H1 (cell line): ENCODE measurements around the gene SMIM32. TPM values are rescaled to one million over a fixed set of nuclear protein-coding genes. Genes with fewer than 3 reads are reported as not detected.

Experiments used
- CTCF ChIA-PET: fragments of 300-600 bp; sonication (Branson Sonifier 250); formaldehyde crosslinking; loops from one replicate; lab custom pipeline; 2021; ENCODE audit not compliant: partially characterized antibody; lab: Charles Lee
- POLR2A ChIA-PET: fragments of 300-600 bp; sonication (Branson Sonifier 250); formaldehyde crosslinking; loops from one replicate; lab custom pipeline; 2021; ENCODE audit warnings: inconsistent platforms; ENCODE audit not compliant: partially characterized antibody; lab: Charles Lee
- DNase-seq, 2 experiments: peaks; one replicate each; pipeline versions ENCODE4 v3.0.0 to v3.0.0-alpha.2; 2010 to 2022; ENCODE audit warnings: low spot score in 2 of 2, low read depth in 1 of 2, mixed read lengths in 1 of 2
- FAIRE-seq: peaks from 2 replicates; lab custom pipeline; 2011; peaks lifted over from hg19 to GRCh38; lab: Jason Lieb, UNC
- H2AFZ ChIP-seq: 2 replicates; pipeline ENCODE4 v1.8.1; 2012; ENCODE audit warnings: low read length, inconsistent platforms
- H2AK5ac ChIP-seq: 2 replicates; pipeline ENCODE4 v1.6.1; 2013; ENCODE audit warnings: low read depth, low read length
- H2BK120ac ChIP-seq: replicated peaks from 2 replicates; pipeline ENCODE3; 2013; ENCODE audit warnings: low read depth, low read length, inconsistent platforms
- H2BK12ac ChIP-seq: 2 replicates; pipeline ENCODE4 v1.6.1; 2013; ENCODE audit warnings: low read depth, low read length
- H2BK15ac ChIP-seq: 2 replicates; pipeline ENCODE4 v1.6.1; 2013; ENCODE audit warnings: low read length
- H2BK20ac ChIP-seq: 2 replicates; pipeline ENCODE4 v1.6.1; 2013; ENCODE audit warnings: low read length
- H2BK5ac ChIP-seq: 2 replicates; pipeline ENCODE4 v1.6.1; 2013; ENCODE audit warnings: low read depth, low read length
- H3K14ac ChIP-seq: 2 replicates; pipeline ENCODE4 v1.6.1; 2013; ENCODE audit warnings: inconsistent platforms; ENCODE audit not compliant: insufficient read length
- H3K18ac ChIP-seq: 2 replicates; pipeline ENCODE4 v1.6.1; 2013; ENCODE audit warnings: low read length; ENCODE audit errors: extremely low read depth
- H3K23ac ChIP-seq: 2 replicates; pipeline ENCODE4 v1.6.1; 2013; ENCODE audit warnings: inconsistent platforms; ENCODE audit not compliant: insufficient read length
- H3K23me2 ChIP-seq: 2 replicates; pipeline ENCODE4 v1.6.1; 2013; ENCODE audit warnings: low read depth, low read length
- H3K27ac ChIP-seq: 2 replicates; pipeline ENCODE4 v1.6.1; 2011; ENCODE audit warnings: low read depth, low read length, inconsistent platforms
- H3K27me3 ChIP-seq, 4 experiments: replicated peaks in 1 of 4; 1 replicate in 1 of 4; 2 replicates in 3 of 4; pipeline versions ENCODE4 v1.6.1 to v1.8.1; 2011 to 2013; ENCODE audit warnings: low read length in 3 of 4, mild to moderate bottlenecking in 3 of 4, inconsistent platforms in 2 of 4, mixed read lengths in 2 of 4, moderate library complexity in 1 of 4; ENCODE audit not compliant: control insufficient read depth in 3 of 4, insufficient read depth in 3 of 4; ENCODE audit errors: extremely low read depth in 1 of 4
- H3K36me3 ChIP-seq, 4 experiments: 2 replicates each; pipeline versions ENCODE4 v1.6.1 to v1.8.1; 2011 to 2013; ENCODE audit warnings: mild to moderate bottlenecking in 4 of 4, low read length in 3 of 4, moderate library complexity in 2 of 4, control low read depth in 1 of 4, inconsistent platforms in 1 of 4; ENCODE audit not compliant: insufficient read depth in 4 of 4, control insufficient read depth in 2 of 4
- H3K4ac ChIP-seq: replicated peaks from 2 replicates; pipeline ENCODE3; 2013; ENCODE audit warnings: low read length, low read depth, mixed read lengths, inconsistent platforms; ENCODE audit not compliant: insufficient read length
- H3K4me1 ChIP-seq, 4 experiments: replicated peaks in 1 of 4; 1 replicate in 1 of 4; 2 replicates in 3 of 4; pipeline versions ENCODE4 v1.6.1 to v1.8.1; 2011 to 2013; ENCODE audit warnings: low read length in 3 of 4, inconsistent platforms in 2 of 4, mixed read lengths in 1 of 4; ENCODE audit not compliant: insufficient read depth in 4 of 4, control insufficient read depth in 3 of 4
- H3K4me2 ChIP-seq, 2 experiments: 2 replicates each; pipeline versions ENCODE4 v1.6.1 to v1.8.1; 2011 to 2013; ENCODE audit warnings: low read depth in 2 of 2, low read length in 2 of 2, control low read depth in 1 of 2, inconsistent platforms in 1 of 2, mild to moderate bottlenecking in 1 of 2; ENCODE audit not compliant: insufficient read depth in 1 of 2
- H3K4me3 ChIP-seq, 4 experiments: fragments of 200-600, 300-600 bp in 1 of 4; sonication (generic), shearing (Covaris generic), sonication (Bioruptor Twin) in 1 of 4; 2 replicates each; pipeline versions ENCODE4 v1.5.1 to v1.8.1; 2011 to 2016; ENCODE audit warnings: low read length in 4 of 4, low read depth in 3 of 4, control low read depth in 2 of 4, inconsistent platforms in 2 of 4, mild to moderate bottlenecking in 2 of 4, mixed read lengths in 1 of 4, moderate library complexity in 1 of 4; ENCODE audit not compliant: insufficient read depth in 2 of 4; ENCODE audit errors: extremely low read depth in 1 of 4
- H3K56ac ChIP-seq: replicated peaks from 2 replicates; pipeline ENCODE3; 2013; ENCODE audit warnings: low read depth, mild to moderate bottlenecking, mixed read lengths, low read length, inconsistent platforms; ENCODE audit not compliant: insufficient read length
- H3K79me1 ChIP-seq: 2 replicates; pipeline ENCODE4 v1.6.1; 2013; ENCODE audit warnings: low read depth, low read length, control low read depth
- H3K79me2 ChIP-seq, 2 experiments: 2 replicates each; pipeline versions ENCODE4 v1.6.1 to v1.8.1; 2012 to 2013; ENCODE audit warnings: low read length in 2 of 2, mild to moderate bottlenecking in 2 of 2, inconsistent platforms in 1 of 2; ENCODE audit not compliant: insufficient read depth in 2 of 2, control insufficient read depth in 1 of 2
- H3K9ac ChIP-seq, 4 experiments: replicated peaks in 1 of 4; 1 replicate in 1 of 4; 2 replicates in 3 of 4; pipeline versions ENCODE4 v1.6.1 to v1.8.1; 2011 to 2013; ENCODE audit warnings: low read depth in 3 of 4, low read length in 3 of 4, control low read depth in 2 of 4, mild to moderate bottlenecking in 2 of 4, moderate library complexity in 2 of 4, inconsistent platforms in 1 of 4; ENCODE audit errors: extremely low read depth in 1 of 4
- H3K9me3 ChIP-seq, 2 experiments: 2 replicates each; pipeline versions ENCODE4 v1.6.1 to v1.8.1; 2012 to 2013; ENCODE audit warnings: mild to moderate bottlenecking in 2 of 2, moderate library complexity in 2 of 2, control low read depth in 1 of 2, inconsistent platforms in 1 of 2, low read depth in 1 of 2, low read length in 1 of 2, mixed read lengths in 1 of 2; ENCODE audit not compliant: insufficient read depth in 2 of 2
- H4K20me1 ChIP-seq, 2 experiments: replicated peaks in 1 of 2; 2 replicates each; pipeline versions ENCODE3 to v1.8.1; 2011 to 2013; ENCODE audit warnings: inconsistent platforms in 2 of 2, low read length in 2 of 2, mild to moderate bottlenecking in 1 of 2; ENCODE audit not compliant: insufficient read depth in 2 of 2, control insufficient read depth in 1 of 2
- H4K5ac ChIP-seq: 2 replicates; pipeline ENCODE4 v1.6.1; 2013; ENCODE audit warnings: low read length, low read depth, mixed read lengths, inconsistent platforms; ENCODE audit not compliant: insufficient read length
- H4K8ac ChIP-seq: 2 replicates; pipeline ENCODE4 v1.8.0; 2013; ENCODE audit warnings: mild to moderate bottlenecking, moderate library complexity, low read length, inconsistent platforms; ENCODE audit not compliant: insufficient read depth; ENCODE audit errors: extremely low read depth
- H4K91ac ChIP-seq: replicated peaks from 2 replicates; pipeline ENCODE3; 2013; ENCODE audit warnings: low read length, mixed read lengths, inconsistent platforms; ENCODE audit not compliant: insufficient read length
- KDM4A ChIP-seq: IDR thresholded peaks from one replicate; pipeline ENCODE4 v1.7.1; 2012; ENCODE audit warnings: low read depth, mild to moderate bottlenecking, moderate library complexity, low read length, inconsistent platforms; ENCODE audit not compliant: severe bottlenecking
- TBP ChIP-seq: IDR thresholded peaks from 2 replicates; pipeline ENCODE4 v1.6.1; 2011; ENCODE audit warnings: low read depth, low read length, improper control_type of control experiment
- WGBS, 2 experiments: shearing (Covaris generic) in 1 of 2; methylation state at CpG; one replicate each; pipeline versions ENCODE4 v1.1.6 to v1.1.7; 2013 to 2015; ENCODE audit warnings: low lambda C conversion rate in 2 of 2, mixed read lengths in 2 of 2, inconsistent platforms in 1 of 2, low coverage in 1 of 2, missing lambda C conversion rate in 1 of 2; ENCODE audit not compliant: insufficient replicate concordance in 2 of 2, insufficient coverage in 1 of 2, insufficient read length in 1 of 2; ENCODE audit errors: extremely low coverage in 1 of 2, missing lambda C conversion rate in 1 of 2; 5-methylcytosine and 5-hydroxymethylcytosine counted together
- polyA plus RNA-seq, 7 experiments: library from polyadenylated mRNA; depleted of rRNA in 3 of 7; stranded (reverse) in 5 of 7; unstranded in 2 of 7; fragments of >200 nt in 5 of 7; fragments of 200-250 nt in 2 of 7; gene quantifications; 1 replicate in 5 of 7; 2 replicates in 1 of 7; 4 replicates in 1 of 7; pipeline versions ENCODE4 v1.2.1 to v1.2.3, GENCODE V29; 2011 to 2013; ENCODE audit warnings: missing spikeins in 2 of 7, mixed read lengths in 2 of 7
- total RNA-seq: library from RNA; stranded (reverse); fragmentation: NEBNext Ultra II Directional; extraction: Animal tissue kit (Norgen Biotek cat#: 25700); gene quantifications from 2 replicates; pipeline ENCODE4 v1.2.1, GENCODE V29; 2021

The SMIM32 gene
- total and polyA plus RNA-seq, 2 of the 8 experiments (the other 6 are each of a cell fraction or from before 2014, with no cell fraction given) = 0.09 to 0.22 TPM

DNA sequence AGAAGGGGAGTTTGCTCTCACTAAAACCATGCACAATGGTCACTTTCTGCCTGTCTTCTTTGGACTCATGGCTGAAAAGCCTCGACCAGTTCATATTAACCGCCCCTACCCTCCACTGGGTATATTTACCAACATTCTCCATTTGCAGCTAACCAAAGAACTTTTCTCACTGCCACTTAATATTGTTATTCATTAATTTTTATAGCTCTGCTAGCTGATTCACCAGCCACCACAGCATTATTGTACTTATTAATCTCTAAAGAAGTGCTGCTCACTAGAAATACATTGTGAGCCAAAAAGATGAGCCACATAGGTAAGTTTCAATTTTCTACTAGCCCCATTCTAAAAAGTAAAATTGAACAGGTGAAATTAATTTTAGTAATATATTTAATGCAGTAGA is 33.4 kb upstream of the SMIM32 start:
- Histone ChIP-seq H3K27me3 (no peaks in the 10 kb centered on the region; a peak in 2 of 7 replicates), H3K27ac (no peak overlapping the region), H3K9ac (no peak overlapping the region), H3K23ac (no peak overlapping the region), H3K4me1 (peaks cover 0 to 16% (median 9%) of the 10 kb centered on the region in 4 experiments; a peak in 4 of 7 replicates), H4K20me1 (no peaks in the 10 kb centered on the region), H3K56ac (no peak overlapping the region), H3K79me1 (no peaks in the 10 kb centered on the region), H3K36me3 (no peaks in the 10 kb centered on the region), H3K9me3 (0 out of 4 replicates have a peak, but pooled peaks cover 0 to 4% of the 10 kb centered on the region in 2 experiments), H2BK120ac (no peak overlapping the region), H2BK5ac (no peak overlapping the region), H3K79me2 (no peaks in the 10 kb centered on the region), H3K18ac (no peak overlapping the region), H3K4me2 (no peak overlapping the region), H3K23me2 (no peaks in the 10 kb centered on the region), H2BK15ac (no peak overlapping the region), H4K91ac (no peak overlapping the region), H3K4ac (no peak overlapping the region), H2BK20ac (no peak overlapping the region), H4K5ac (no peak overlapping the region), H2AK5ac (no peak overlapping the region), H3K4me3 (no peak overlapping the region), H3K14ac (no peak overlapping the region), H2AFZ (peak overlapping the region; percentile 88; the same call in 1 of the 2 replicates), H4K8ac (no peak overlapping the region), H2BK12ac (no peak overlapping the region)
- ChIA-PET CTCF (interaction anchor here (1.0 to 5.5 kb wide), 3 partner anchors 8 to 22 kb away, joined by 3 to 37 read pairs (median 9); no protein-coding TSS in a partner anchor), POLR2A (no interaction called here)
- 66% methylated on average over 2 of the region's 2 CpGs; no CpG with 5 or more reads in 1 of the 2 experiments for WGBS, 2 experiments
- no peak for FAIRE-seq
- DNase-seq = no peak
- TF ChIP-seq TBP = no peak
- no peak for TF ChIP-seq KDM4A
